NCI-H1092 treated with DMSO at 0.1 percent for 48 hours (cell line): Measurements from ENCODE around the gene IFI16.

Source experiments
- DNase-seq: peaks from one replicate; lab custom pipeline; 2025; lab: John Stamatoyannopoulos, UW

IFI16 gene

DNA sequence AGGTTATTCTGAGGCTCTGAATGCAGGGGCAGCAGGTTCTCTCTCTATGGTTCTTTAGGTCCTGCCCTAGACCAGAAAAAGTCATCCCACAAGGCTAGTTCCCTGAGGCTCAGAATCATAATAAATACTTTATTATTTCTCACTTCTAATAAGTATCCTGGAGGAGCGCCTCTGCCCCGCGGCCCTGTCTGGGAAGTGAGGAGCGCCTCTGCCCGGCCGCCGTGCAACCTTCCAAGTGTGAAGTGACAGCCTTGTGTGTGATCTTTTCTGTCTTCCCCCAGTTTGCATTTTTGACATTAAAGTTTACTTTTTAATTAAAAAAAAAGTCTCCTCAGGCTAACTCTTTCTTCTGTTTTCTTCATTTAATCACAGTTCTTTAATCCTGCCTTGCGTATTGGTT, 55.4 kb downstream of the IFI16 start:
- no peak for DNase-seq

DNA sequence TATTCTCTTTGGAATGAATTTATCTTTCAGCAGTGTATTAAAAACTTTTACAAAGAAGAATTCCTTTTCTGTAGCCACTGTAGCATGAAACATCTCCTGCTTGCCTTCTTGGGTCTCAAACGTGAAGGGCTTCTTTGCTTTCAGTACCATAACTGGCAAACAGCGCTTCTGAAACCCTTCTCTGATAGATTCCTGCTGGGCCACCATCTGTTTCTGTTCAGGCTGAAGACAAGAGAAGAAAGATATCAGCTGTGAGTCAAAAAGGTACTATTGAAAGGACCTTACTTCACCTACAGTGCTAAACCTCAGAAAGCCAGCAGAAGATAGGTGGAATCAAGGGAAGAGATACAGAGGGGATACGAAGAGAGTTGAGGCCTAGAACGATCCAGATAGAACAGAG, 56.4 kb downstream of the IFI16 start:
- DNase-seq = no peak

DNA sequence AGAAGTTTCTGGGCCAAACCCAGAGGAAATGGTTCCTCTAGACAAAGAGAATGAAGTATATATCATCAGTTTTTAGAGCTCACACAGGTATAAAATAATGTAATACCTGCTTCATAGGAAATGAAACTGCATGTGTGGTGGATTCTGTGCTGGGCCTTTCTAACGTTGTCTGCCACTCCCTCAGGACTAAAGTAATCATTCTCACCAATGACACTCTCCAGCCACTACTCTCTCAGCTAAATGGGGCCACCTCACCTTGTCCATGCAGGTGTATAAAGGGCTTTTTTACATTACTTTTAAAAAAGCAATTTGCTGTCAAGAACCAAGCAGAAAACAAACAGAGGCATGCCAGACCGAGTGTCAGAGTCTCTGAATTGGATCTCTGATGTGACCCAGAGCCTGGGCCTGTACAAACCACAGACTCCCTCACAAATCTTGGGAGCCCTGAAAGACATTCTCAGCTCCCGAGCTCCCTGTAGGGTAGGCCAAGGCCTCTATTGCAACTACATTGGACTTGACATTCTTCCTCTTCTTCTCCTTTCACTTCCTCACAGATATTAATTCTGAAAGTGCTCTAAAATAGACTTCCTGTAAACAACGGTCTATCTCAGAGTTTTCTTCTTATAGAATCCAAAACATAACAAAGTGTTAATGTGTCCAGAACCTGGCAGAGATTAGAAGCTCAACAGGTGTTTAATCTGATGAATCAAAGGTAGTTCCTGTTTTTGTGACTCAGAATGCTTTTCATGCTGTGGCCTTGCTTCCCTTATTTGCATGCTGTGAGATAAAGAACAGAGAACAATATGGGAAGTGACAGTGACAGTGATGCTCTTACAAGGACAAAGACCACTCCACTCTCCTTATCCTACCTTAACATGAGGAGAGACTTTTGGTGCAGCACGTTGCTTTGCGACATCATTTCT, 58.3 kb downstream of the IFI16 start:
- DNase-seq = no peak

DNA sequence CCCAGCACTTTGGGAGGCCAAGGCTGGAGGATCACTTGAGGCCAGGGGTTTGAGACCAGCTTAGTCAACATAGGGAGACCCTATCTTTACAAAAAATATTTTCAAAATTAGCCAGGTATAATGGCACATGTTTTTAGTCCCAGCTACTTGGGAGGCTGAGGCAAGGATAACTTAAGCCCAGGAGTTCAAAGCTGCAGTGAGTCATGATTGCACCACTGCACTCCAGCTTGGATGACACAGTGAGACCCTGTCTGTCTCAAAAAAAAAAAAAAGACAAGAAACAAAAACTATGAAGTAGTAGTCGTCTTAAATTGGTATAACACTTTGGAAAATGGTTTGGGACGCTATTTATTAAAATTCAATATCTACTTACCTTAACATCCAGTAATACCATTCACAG, 59.2 kb downstream of the IFI16 start:
- no peak for DNase-seq

DNA sequence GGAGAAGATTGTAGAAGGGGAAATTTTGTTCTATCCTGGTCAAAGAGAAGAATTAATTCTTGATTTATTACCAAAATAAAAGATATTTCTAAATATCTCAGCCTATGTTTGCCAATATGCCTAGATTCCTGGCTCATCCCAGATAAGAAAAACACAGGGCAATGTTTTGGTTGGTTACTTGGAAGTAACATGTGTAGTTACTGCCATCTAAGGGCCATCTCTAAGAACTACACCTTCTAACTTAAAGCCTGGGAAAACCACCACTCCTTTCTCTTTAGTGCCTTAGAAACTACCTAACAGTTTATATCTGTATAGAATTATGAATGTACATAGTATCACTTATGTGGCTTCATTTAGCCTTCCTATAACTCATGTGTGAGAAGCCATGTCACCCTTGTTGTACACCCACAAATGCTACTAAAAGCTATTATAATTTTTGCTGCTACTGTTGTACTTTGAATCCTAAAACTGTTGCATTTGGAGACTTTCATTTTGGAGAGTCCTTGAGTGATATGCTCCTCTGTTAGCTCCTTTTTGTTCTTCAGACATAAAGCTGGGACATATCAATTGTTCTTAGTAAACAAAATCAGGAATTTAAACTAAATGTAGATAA, 62.4 kb downstream of the IFI16 start:
- DNase-seq = peak; percentile 29

DNA sequence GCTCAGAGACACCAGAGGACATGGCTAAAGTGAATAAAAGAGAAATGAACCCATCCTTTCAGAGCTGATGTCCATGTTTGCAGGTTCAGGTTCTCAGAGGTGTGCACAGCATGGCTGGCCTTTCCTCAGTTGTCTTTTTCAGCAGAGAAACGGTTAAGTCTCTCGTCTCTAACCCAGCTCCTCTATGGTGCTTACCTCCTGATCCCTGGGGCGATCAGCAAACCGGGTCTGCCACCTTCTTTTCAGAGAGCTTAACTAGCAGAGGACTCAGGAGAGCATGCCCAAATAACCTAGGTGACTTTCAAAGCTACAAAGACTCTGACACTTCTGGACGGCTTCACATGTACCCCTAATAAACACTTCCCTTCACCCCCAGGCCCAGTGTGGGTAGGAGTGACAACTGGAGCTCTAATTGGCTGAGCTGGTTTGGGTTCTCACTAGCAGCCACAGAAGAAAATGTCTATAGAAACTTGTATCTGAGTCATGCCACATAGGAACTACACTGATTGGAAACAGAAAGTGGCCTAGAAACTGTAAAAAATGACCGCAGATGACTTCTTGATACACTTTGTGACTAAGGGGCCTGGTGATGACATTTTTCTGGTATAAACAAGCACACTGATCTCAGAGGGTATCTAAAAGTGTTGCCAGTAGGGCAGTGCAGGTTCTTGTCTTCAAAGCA, 66.9 kb downstream of the IFI16 start, which contains the start of gene AIM2:
Gene AIM2 (minus strand): TSS at position 329 of the 682 bp plus-strand sequence. CDS start 3,267 bp downstream, outside the sequence.
- no peak for DNase-seq

DNA sequence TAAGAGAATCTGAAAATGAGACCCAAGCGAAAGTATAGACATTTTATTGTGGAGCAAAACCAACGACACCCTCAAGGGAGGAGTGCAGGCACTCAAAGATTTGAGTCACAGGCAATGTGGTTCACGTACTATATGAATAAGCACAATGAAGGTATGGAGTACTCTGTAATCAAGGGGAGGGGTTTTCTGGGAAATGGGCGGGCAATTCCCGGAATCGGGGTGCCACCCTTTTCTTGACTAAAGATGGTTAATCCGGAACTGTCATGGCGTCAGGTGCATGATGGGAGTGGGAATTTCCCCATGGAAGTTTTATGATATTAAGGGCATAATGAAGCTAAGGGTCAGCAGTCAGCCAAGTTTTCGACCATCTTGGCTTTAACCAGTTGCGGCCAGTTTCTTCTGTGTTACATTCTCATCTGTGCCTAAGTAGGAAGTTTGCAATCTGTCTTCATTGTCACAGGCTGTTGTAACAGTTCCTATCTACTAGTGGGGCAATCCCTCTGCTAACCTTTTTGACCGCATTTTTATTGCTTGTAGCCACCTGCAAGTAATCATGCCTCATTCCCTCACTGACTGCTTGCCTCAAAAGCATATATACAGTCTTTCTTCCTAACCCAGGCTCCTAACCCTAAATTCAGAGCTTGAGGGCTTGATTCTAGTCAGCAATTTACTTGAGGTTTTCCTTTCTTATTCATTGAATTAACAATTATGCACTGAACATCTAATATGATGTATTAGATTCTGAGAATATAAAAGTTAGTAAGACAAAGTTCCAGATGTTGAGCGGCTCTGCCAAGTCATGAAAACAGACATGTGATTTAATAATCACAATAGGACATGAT, 67.6 kb downstream of the IFI16 start:
- DNase-seq = no peak

DNA sequence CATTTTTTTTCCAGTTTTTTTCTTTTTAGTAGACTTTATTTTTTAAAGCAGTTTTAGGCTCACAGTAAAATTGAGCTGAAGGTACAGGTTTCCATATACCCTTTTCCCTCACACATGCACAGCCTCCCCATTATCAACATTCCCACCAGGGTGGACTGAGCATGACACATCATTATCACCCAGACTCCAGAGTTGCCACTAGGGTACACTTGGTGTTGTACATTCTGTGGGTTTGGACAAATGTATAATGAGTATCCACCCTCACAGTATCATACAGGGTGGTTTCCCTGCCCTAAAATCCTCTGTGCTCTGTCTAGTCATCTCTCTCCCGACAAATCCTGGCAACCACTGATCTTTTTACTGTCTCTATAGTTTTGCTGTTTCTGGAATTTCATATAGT, 69.8 kb downstream of the IFI16 start:
- no peak for DNase-seq

DNA sequence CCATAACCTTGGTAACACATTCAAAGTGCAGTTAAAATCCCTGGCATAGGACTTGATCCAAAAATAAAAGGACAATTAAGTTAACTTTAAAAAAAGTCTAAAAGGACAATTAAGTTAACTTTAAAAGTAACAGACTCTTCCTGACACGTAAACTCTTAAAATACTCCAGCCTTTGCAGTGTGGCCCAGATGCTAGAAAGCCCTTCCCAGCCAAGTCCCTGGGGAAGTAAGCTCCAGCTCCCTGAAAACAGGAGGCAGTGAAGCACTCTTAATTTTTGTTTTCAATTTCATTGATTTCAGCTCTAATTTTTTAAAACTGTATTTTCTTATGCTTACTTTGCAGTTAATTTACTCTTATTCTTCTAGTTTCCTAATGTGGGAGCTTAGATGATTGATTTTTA, 71.9 kb downstream of the IFI16 start:
- DNase-seq = no peak

DNA sequence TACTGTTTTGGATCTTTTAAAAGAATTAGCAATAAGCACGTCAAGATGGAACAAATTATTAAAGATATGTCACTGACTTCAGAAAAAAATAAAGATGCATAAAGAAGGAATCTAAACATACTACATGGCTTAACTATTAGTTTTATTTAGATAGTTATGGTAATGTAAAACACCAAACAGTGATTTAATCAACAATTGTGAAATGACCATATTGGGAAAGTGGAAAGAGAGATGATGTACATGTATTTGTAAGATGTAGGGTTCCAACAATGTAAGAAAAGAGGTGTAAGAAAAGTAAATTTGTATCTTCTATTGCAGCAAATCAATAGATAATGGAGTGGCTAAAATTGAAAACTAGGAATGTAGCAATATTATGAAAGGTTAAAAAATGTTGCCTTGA, 73.3 kb downstream of the IFI16 start:
- DNase-seq = no peak

DNA sequence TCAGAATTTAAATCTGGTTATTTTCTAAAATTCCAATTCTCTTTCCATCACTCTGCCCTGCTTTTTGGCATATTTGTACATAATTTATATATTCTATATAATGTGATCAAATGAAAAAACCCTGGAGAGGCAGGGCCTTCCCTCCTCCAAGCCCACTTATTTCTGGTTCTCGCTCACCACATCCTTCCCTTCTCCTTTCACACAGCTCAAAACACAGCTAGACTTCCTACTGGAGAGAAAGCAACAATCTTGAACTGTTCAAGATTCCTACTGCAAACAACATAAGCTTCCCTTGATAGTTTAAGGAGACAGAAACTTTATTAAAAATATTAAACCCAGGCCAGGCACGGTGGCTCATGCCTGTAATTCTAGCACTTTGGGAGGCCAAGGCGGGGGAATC, 74.4 kb downstream of the IFI16 start:
- no peak for DNase-seq

DNA sequence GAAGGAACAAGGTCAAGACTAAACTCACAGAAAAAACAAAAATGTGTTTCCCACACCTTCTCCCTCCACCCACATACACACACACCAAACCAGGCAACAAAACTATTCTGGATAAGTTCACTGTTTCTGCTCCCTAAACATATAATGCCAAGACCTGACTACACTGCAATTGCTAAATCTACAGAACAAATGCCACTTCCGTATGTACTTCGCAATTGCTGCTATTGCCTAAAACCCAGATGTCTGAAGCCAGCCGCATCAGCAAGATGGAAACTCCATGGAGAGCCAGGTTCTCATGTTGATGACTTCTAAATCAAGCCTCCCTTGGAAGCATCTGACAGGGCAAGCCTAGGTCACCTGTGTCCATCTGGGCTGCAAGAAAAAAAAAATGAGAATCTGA, 75.2 kb downstream of the IFI16 start:
- no peak for DNase-seq

DNA sequence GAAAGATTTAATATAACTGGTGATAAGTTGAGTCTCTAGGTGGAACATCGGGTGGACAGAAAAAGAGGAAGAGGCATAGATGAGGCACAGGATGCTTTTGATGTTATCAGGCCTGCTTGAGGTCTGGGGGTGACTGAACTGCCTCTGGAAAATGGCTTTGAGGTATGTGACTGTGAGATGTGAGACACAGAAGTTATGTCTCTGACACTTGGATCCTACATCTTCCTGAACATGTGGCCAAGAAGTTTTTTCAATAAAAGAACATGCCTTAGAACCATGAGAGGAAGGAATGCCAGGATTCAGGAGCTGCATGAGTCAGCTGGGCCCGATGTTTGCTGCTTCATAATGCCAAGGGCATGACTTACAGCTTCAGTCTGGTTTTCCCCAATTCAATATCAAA, 78.3 kb downstream of the IFI16 start:
- DNase-seq = no peak

DNA sequence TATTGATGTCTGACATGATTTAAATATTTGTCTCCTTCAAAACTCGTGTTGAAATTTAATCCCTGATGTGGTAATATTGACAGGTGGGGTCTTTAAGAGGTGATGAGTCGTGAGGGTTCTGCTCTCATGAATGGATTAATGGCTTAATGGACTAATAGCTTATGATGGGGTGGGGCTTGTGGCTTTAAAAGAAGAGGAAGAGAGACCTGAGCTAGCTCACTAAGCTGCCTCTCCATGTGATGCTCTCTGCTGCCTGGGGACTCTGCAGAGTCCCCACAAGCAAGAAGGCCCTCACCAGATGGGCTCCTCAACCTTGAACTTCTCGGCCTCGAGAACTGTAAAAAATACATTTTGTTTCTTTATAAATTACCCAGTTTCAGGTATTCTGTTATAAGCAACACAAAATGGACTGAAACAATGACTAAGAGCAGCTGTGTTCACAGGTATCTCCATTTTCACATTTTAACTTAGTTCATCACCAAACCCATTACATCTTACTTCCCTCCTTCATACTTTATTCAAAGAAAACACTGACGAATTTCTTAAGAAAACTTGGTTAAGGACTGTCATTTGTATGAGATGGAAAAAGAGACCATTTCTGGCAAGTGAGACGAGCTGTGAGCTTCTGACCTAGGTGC, 79.0 kb downstream of the IFI16 start:
- DNase-seq = no peak

DNA sequence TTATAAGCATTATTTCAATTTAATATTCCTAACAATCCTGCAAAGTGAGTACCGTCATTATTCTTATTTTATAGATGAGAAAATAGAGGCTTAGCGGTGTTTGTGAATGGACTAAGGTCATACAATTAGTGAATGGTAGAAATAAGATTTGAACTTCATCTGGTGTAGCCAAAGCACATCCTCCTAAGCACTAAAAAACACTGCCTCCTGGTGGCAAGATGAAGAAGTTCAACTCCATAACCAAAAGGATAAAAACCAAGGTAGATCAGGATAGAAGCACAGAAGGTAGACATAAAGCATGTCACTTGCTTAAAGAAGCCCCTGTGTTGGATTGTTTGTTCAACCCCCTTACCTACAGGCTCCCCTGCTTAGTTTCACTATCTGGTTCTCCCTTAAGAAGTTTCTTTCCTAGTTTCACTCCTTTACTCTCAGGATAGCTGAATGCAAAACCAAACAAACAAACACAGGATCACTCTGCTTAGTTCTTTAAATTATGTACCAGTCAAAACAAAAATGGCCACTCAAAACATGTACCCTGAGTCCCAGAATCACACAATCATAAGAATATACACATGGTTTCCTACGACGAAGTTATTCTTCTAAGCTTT, 79.6 kb downstream of the IFI16 start:
- DNase-seq = no peak

DNA sequence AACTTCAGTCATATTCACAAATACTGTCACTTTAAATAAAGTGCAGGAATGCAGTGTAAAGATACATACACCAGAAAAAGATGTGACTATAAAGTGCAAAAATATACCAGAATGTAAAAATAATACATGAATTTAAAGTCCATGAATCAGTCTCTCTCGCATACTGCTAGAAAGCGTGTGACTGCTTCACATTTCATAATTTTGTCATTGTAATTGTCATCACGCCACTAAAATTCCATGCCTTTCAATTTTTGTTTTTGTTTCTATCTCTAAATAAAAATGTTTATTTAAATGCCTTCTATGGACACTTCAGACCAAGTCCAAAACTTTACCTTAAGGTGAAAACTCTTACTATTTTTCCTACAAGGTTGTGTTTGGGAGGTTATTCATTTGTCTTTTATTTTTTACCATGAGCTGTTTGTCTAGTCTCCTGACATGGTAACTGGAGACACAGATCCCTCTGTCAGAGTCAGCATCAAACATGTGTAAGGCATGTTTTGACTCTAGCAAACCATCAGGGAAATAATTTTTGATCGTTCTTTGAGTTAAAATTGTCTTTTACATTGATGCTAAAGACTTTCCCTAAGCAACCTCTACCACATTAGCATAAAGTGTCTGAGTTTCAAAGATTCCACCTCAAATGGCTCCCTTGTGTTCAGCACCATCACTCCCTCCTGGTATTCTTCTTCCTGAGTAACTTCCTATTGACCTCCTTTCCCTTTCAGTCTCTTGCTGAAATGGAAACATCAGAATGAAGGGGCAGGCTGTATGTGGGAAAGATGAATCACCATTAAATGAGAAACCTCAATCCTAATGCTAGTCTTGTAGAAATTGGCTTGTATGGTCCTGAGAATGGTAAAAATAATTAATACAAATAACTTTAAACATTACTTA, 80.8 kb downstream of the IFI16 start:
- no peak for DNase-seq

DNA sequence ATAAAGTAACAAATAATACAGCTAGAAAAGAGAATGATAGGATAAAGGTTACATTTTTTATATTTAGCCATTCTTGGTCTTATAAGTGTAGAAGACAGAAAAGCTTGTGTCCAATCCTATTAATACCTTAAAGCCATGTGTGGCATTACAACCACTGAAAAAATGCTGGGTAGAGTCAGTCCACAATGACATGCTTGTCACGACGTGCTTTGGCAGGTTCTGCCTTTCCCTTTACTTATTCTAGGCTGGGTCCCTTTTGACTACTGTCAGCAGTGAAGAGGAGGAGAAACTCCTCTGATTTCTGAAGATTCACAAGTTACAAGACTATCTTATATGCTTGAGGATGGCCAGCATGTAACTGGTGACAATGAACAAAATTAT, 81.5 kb downstream of the IFI16 start:
- DNase-seq = no peak

DNA sequence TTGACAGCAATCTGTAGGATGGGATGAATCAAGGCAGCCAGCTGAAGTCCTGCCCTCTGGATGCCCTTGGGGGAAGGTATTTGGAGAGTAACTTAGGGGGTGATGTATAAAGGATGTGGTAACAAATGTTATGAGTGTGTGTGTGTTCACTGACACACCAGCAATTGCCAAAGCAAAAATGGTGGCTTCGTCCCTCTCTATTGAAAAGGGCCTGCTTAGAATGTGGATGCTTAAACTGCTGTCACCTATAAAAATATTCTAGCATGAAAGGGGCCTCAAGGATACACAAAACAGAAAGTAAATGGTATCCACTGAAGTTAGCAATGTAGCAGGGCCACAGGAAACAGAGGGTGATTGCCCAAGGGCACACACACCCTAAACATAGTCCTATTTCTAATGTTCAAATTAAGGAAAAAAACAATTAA, 81.9 kb downstream of the IFI16 start:
- DNase-seq = no peak

DNA sequence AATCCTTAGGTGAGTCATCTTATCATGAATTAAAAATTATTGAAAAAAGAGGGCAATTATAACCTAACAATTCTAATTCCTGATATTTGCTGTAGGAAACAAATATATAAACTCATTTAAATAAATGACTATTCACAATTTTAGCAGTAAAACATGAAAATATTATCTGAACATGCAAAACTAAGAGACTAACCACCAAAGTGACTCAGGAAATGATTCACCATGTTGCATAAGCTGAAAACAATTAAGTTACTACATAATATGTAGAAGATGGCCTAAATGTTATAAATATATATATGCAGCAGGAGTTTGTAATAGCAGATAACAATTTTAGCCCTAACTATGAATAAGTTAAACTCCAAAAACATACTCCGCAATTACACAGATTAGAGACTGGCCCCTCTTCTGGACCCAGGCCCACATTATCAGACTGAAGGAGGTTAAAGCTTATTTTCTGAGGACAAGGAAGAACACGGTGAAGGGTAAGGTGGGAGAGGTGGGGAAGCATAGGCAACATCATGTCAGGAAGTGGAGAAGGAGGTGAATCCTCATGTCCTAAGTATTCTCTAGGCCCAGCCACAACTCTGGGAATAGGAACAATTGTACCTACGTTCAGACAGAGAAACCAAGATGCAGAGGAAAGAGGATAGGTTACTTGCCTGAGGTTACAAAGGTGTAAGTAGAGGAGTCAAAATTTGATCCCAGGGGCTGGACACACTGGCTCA, 82.5 kb downstream of the IFI16 start:
- DNase-seq = no peak
